ENCODE measurements around the gene CAPN9. TPM values are rescaled to one million over a fixed set of nuclear protein-coding genes. Genes with fewer than 3 reads are reported as not detected.

The CAPN9 gene
- total RNA-seq, 2 donors from 2014 or later: 0.45 to 0.59 TPM

- H3K27ac ChIP-seq: no peak overlapping the region
- H3K9me3 ChIP-seq: no peaks in the 10 kb centered on the region
- WGBS: 26% methylated on average over 1 of the region's 1 CpG
- no peaks in the 10 kb centered on the region for H3K4me1 ChIP-seq (replicated peaks)
- TF ChIP-seq POLR2AphosphoS5 (IDR thresholded peaks at IDR 0.05): no peak
- TF ChIP-seq POLR2A (IDR thresholded peaks at IDR 0.05): no peak
- TF ChIP-seq, protein P1, sequence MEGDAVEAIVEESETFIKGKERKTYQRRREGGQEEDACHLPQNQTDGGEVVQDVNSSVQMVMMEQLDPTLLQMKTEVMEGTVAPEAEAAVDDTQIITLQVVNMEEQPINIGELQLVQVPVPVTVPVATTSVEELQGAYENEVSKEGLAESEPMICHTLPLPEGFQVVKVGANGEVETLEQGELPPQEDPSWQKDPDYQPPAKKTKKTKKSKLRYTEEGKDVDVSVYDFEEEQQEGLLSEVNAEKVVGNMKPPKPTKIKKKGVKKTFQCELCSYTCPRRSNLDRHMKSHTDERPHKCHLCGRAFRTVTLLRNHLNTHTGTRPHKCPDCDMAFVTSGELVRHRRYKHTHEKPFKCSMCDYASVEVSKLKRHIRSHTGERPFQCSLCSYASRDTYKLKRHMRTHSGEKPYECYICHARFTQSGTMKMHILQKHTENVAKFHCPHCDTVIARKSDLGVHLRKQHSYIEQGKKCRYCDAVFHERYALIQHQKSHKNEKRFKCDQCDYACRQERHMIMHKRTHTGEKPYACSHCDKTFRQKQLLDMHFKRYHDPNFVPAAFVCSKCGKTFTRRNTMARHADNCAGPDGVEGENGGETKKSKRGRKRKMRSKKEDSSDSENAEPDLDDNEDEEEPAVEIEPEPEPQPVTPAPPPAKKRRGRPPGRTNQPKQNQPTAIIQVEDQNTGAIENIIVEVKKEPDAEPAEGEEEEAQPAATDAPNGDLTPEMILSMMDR (IDR thresholded peaks at IDR 0.05): no peak
- no peaks in the 10 kb centered on the region for H3K36me3 ChIP-seq
- no peak for DNase-seq (ENCODE audit: low spot score)
- H3K4me3 ChIP-seq: no peak overlapping the region
- intact Hi-C loops (cut with DNase I): no loop called here
- H3K27me3 ChIP-seq (replicated peaks; ENCODE audit: insufficient read depth): no peaks in the 10 kb centered on the region
Observed at GRCh38 chr1:230831771-230832170, 84.6 kb downstream of the CAPN9 start.

- TF ChIP-seq POLR2AphosphoS5 (IDR thresholded peaks at IDR 0.05) (no peak), POLR2A (IDR thresholded peaks at IDR 0.05) (no peak)
- TF ChIP-seq, protein P1 (IDR thresholded peaks at IDR 0.05): no peak
- WGBS: 68% methylated on average over 1 of the region's 1 CpG
- Histone ChIP-seq H3K4me3 (no peak overlapping the region), H3K4me1 (replicated peaks) (no peaks in the 10 kb centered on the region), H3K27me3 (replicated peaks; ENCODE audit: insufficient read depth) (no peaks in the 10 kb centered on the region), H3K27ac (no peak overlapping the region), H3K9me3 (no peaks in the 10 kb centered on the region), H3K36me3 (no peaks in the 10 kb centered on the region)
- intact Hi-C loops (cut with DNase I): no loop called here
- no peak for DNase-seq (ENCODE audit: low spot score)
Observed at GRCh38 chr1:230832476-230832875, 85.3 kb downstream of the CAPN9 start.

- H3K27ac ChIP-seq: no peak overlapping the region
Observed at GRCh38 chr1:230833511-230833910, 86.3 kb downstream of the CAPN9 start.

DNA sequence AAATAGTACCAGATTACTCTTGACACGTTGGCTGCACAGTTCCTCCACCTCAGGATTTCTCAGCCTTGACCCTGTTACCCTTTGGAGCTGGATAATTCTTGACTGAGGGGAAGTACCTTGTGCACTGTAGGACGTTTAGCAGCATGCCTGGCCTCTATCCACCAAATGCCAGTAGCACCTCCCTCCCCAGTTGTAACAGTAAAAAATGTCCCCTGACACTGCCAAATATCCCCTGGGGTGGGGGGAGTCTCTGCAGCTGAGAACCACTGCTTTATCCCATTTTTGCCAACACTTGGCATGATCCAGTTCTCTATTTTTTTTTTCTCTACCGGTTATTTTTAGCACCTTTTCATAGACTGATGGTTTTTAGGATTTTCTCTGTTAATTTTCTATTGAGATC lies 87.1 kb downstream of the CAPN9 start:
- Histone ChIP-seq H3K4me3 (no peak overlapping the region), H3K36me3 (no peaks in the 10 kb centered on the region), H3K9me3 (no peaks in the 10 kb centered on the region), H3K27ac (no peak overlapping the region), H3K4me1 (replicated peaks) (no peaks in the 10 kb centered on the region), H3K27me3 (replicated peaks; ENCODE audit: insufficient read depth) (no peaks in the 10 kb centered on the region)
- 32% methylated on average over 3 of the region's 3 CpGs for WGBS
- no peak for DNase-seq (ENCODE audit: low spot score)
- TF ChIP-seq POLR2AphosphoS5 (IDR thresholded peaks at IDR 0.05) (no peak), POLR2A (IDR thresholded peaks at IDR 0.05) (no peak)
- TF ChIP-seq, protein P1 (IDR thresholded peaks at IDR 0.05): no peak
- intact Hi-C loops (cut with DNase I): no loop called here

More at GRCh38 chr1:230833511-230833910, 86.3 kb downstream of the CAPN9 start:
- H3K4me1 ChIP-seq (replicated peaks): no peaks in the 10 kb centered on the region
- TF ChIP-seq, protein P1 (IDR thresholded peaks at IDR 0.05): no peak
- TF ChIP-seq POLR2A (IDR thresholded peaks at IDR 0.05) (no peak), POLR2AphosphoS5 (IDR thresholded peaks at IDR 0.05) (no peak)
- DNase-seq (ENCODE audit: low spot score): no peak
- 98% methylated on average over 3 of the region's 3 CpGs for whole genome bisulfite sequencing
- no peaks in the 10 kb centered on the region for H3K36me3 ChIP-seq
- intact Hi-C loops (cut with DNase I): no loop called here
- no peaks in the 10 kb centered on the region for H3K9me3 ChIP-seq
- no peaks in the 10 kb centered on the region for H3K27me3 ChIP-seq (replicated peaks; ENCODE audit: insufficient read depth)
- H3K4me3 ChIP-seq: no peak overlapping the region

- TF ChIP-seq POLR2AphosphoS5 (IDR thresholded peaks at IDR 0.05) (no peak), POLR2A (IDR thresholded peaks at IDR 0.05) (no peak)
- TF ChIP-seq, protein P1 (IDR thresholded peaks at IDR 0.05): no peak
- no peaks in the 10 kb centered on the region for H3K36me3 ChIP-seq
- intact Hi-C loops (cut with DNase I): no loop called here
- no peaks in the 10 kb centered on the region for H3K4me1 ChIP-seq (replicated peaks)
- no peak overlapping the region for H3K27ac ChIP-seq
- no peaks in the 10 kb centered on the region for H3K9me3 ChIP-seq
- no peak for DNase-seq (ENCODE audit: low spot score)
- WGBS: 86% methylated on average over 5 of the region's 5 CpGs
- H3K27me3 ChIP-seq (replicated peaks; ENCODE audit: insufficient read depth): no peaks in the 10 kb centered on the region
- no peak overlapping the region for H3K4me3 ChIP-seq
Observed at GRCh38 chr1:230836347-230836746, 89.2 kb downstream of the CAPN9 start.

All from prostate gland (tissue), 2 donors.